GM12875 (cell line): Measurements from ENCODE around the gene TP53I3.

Experiments used
- H3K4me3 ChIP-seq: one replicate; pipeline ENCODE4 v1.5.1; 2011; ENCODE audit warnings: low read depth, low read length, control low read depth
- TF ChIP-seq, protein P1 (sequence below): IDR thresholded peaks from 2 replicates; pipeline ENCODE4 v1.5.1; 2011; ENCODE audit warnings: low read depth, mild to moderate bottlenecking, control low read depth, inconsistent platforms, low read length, moderate library complexity, borderline replicate concordance; ENCODE audit not compliant: insufficient read depth

TP53I3 gene

DNA sequence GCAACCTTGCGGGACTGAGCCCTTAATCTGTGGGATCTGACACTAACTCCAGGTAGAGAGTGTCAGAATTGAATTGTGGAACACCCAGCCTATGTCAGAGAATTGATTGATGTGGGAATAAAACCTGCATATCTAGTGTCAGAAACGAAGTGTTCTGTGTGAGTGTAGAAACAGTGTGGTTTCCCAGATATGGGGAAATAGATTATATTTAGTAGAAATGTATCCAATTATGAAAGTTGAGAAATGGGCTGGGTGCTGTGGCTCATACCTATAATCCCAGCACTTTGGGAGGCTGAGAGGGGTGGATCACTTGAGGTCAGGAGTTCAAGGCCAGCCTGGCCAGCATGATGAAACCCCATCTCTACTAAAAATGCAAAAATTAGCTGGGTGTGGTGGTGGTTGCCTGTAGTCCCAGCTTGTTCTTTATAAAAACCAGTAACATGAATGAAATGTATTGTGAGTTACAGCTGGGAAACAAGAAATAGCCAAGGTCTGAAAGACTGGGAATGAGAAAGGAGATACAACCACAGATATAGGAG lies 4.3 kb upstream of the TP53I3 start:
- no peak overlapping the region for H3K4me3 ChIP-seq
- TF ChIP-seq, protein P1, sequence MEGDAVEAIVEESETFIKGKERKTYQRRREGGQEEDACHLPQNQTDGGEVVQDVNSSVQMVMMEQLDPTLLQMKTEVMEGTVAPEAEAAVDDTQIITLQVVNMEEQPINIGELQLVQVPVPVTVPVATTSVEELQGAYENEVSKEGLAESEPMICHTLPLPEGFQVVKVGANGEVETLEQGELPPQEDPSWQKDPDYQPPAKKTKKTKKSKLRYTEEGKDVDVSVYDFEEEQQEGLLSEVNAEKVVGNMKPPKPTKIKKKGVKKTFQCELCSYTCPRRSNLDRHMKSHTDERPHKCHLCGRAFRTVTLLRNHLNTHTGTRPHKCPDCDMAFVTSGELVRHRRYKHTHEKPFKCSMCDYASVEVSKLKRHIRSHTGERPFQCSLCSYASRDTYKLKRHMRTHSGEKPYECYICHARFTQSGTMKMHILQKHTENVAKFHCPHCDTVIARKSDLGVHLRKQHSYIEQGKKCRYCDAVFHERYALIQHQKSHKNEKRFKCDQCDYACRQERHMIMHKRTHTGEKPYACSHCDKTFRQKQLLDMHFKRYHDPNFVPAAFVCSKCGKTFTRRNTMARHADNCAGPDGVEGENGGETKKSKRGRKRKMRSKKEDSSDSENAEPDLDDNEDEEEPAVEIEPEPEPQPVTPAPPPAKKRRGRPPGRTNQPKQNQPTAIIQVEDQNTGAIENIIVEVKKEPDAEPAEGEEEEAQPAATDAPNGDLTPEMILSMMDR = no peak

DNA sequence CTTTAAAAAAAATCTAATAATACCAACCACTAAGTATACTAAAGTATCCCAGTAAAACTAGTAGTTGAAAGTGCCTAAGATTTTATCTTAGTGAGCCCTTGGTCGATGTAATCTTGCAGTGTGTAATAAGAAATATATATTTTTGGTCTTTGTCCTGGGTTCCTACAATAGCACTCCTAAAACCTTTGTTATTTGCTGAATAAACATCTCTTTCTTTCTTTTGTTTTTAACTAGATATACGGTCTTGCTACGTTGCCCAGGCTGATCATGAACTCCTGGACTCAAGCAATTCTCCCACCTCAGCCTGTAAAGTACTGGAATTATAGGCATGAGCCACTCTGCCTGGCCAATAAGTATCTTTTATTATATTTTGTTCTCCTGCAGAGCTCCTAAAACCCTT lies 2.4 kb upstream of the TP53I3 start:
- TF ChIP-seq, protein P1 = no peak
- H3K4me3 ChIP-seq = no peak overlapping the region

- H3K4me3 ChIP-seq = no peak overlapping the region
- TF ChIP-seq, protein P1 = no peak
These were observed 1.6 kb upstream of the TP53I3 start for GRCh38 chr2:24086241-24086640.

- peak overlapping the region; percentile 73 for H3K4me3 ChIP-seq
- TF ChIP-seq, protein P1 = no peak
These were observed 511 bp upstream of the TP53I3 start for GRCh38 chr2:24085200-24085489.

- peak overlapping the region; percentile 73 for H3K4me3 ChIP-seq
- TF ChIP-seq, protein P1 = 0 out of 2 replicates have a peak, but pooled peaks have one; percentile 4
These were observed 858 bp downstream of the TP53I3 start for GRCh38 chr2:24083567-24084385.

DNA sequence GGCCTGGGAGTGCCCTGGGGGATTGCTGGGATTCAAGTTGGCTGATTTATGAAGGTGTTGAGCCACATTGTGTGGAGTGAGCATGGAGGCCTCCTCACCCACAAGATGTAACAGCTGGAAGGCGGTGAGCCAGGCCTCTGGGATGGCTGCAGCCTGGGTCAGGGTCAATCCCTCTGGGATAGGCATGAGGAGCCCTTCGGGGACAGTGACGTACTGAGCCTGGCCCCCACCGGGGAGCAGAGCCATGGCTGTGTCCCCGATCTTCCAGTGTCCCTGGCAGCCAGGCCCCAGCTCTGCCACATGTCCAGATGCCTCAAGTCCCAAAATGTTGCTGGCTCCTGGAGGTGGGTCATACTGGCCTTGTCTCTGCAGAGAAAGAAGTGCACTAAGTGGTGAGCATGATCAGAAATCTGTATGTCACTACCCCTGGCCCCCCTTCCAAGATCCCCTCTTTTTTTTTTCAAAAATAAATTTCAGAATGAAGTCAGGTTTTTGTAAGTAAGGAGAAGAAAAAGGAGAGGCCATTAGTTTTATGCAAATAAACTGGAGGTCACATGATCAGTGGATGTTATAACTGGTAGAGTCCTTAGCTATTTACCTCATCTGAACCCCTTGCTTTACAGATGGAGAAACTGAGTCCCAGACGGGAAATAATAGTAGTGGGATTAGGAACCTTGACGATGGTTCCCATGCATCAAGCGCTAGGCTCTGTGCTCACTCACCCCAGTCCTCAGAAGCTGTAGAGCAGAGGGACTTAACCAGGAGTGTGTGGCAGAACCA lies 1.7 kb downstream of the TP53I3 start:
- H3K4me3 ChIP-seq = peak overlapping the region; percentile 73
- TF ChIP-seq, protein P1 = no peak
